HuH-7 (cell line): ENCODE data around the gene LTK.

Experiments
- DNase-seq: peaks from one replicate; pipeline ENCODE4 v3.0.0; 2011; ENCODE audit warnings: low spot score

LTK gene

GRCh38 chr15:41530363-41530956, 16.8 kb upstream of the LTK start:
- DNase-seq, result no peak

- no peak for DNase-seq
Measured at GRCh38 chr15:41523097-41523496, 9.5 kb upstream of the LTK start.

GRCh38 chr15:41521614-41522013, 8.0 kb upstream of the LTK start:
- DNase-seq, result no peak

GRCh38 chr15:41520636-41521035, 7.0 kb upstream of the LTK start:
- no peak for DNase-seq

GRCh38 chr15:41517895-41518449, 4.3 kb upstream of the LTK start:
- DNase-seq, result no peak

- no peak for DNase-seq
Measured at GRCh38 chr15:41512940-41513505, 604 bp downstream of the LTK start.

- DNase-seq, result no peak
Measured at GRCh38 chr15:41512512-41512939, 1.1 kb downstream of the LTK start.

- DNase-seq, result no peak
Measured at GRCh38 chr15:41511899-41512369, 1.7 kb downstream of the LTK start.

- DNase-seq, result peak; percentile 35
Measured at GRCh38 chr15:41511331-41511898, 2.2 kb downstream of the LTK start.

- no peak for DNase-seq
Measured at GRCh38 chr15:41510728-41511127, 2.9 kb downstream of the LTK start.

- DNase-seq, result no peak
Measured at GRCh38 chr15:41507820-41508290, 5.8 kb downstream of the LTK start.

- DNase-seq, result peak; percentile 35
Measured at GRCh38 chr15:41506796-41507341, 6.8 kb downstream of the LTK start.

- no peak for DNase-seq
Measured at GRCh38 chr15:41505776-41506175, 7.9 kb downstream of the LTK start.

GRCh38 chr15:41504751-41505492, 8.7 kb downstream of the LTK start:
- no peak for DNase-seq

GRCh38 chr15:41503669-41504010, 10.0 kb downstream of the LTK start:
- DNase-seq, result no peak

- DNase-seq, result no peak
Measured at GRCh38 chr15:41502795-41503668, 10.6 kb downstream of the LTK start.

- no peak for DNase-seq
Measured at GRCh38 chr15:41501931-41502794, 11.5 kb downstream of the LTK start.

GRCh38 chr15:41501191-41501917, 12.3 kb downstream of the LTK start:
- DNase-seq, result no peak

- DNase-seq, result no peak
Measured at GRCh38 chr15:41499109-41499851, 14.3 kb downstream of the LTK start.
